Neural progenitor cell (in vitro differentiated cells): ENCODE results near the gene SYNDIG1L. TPM values are rescaled to one million over a fixed set of nuclear protein-coding genes. Genes with fewer than 3 reads are reported as not detected.
A peak's percentile ranks its signal among the peaks of the same experiment; 100 is the strongest.

ENCODE experiments used
- DNase-seq: peaks from one replicate; pipeline ENCODE4 v3.0.0-alpha.2; 2016; ENCODE audit warnings: low spot score
- H2AFZ ChIP-seq: fragments of 200-600 bp; sonication (generic); replicated peaks from 2 replicates; pipeline ENCODE4 v1.6.1; 2016; ENCODE audit warnings: antibody characterized with exemption
- H3F3A ChIP-seq: fragments of 200-600 bp; sonication (generic); 2 replicates; pipeline ENCODE4 v1.6.1; 2016; ENCODE audit warnings: antibody characterized with exemption, low read depth
- H3K27ac ChIP-seq: fragments of 200-600 bp; sonication (generic); 2 replicates; pipeline ENCODE4 v1.5.1; 2016; ENCODE audit warnings: mild to moderate bottlenecking
- H3K27me3 ChIP-seq: fragments of 200-600 bp; sonication (generic); 2 replicates; pipeline ENCODE4 v1.6.1; 2016; ENCODE audit warnings: mild to moderate bottlenecking, moderate library complexity
- H3K36me3 ChIP-seq: fragments of 200-600 bp; sonication (generic); 2 replicates; pipeline ENCODE4 v1.5.1; 2016
- H3K4me1 ChIP-seq: fragments of 200-600 bp; sonication (generic); 2 replicates; pipeline ENCODE4 v1.6.1; 2016; ENCODE audit warnings: mixed run types
- H3K4me2 ChIP-seq: fragments of 200-600 bp; sonication (generic); 2 replicates; pipeline ENCODE4 v1.6.1; 2016
- H3K4me3 ChIP-seq: fragments of 200-600 bp; sonication (generic); 2 replicates; pipeline ENCODE4 v1.5.1; 2016
- H3K79me2 ChIP-seq: fragments of 200-600 bp; sonication (generic); 2 replicates; pipeline ENCODE4 v1.6.1; 2016; ENCODE audit warnings: low read depth
- H3K9ac ChIP-seq: fragments of 200-600 bp; sonication (generic); 2 replicates; pipeline ENCODE4 v1.6.1; 2016
- H3K9me3 ChIP-seq: fragments of 200-600 bp; sonication (generic); 2 replicates; pipeline ENCODE4 v1.5.1; 2016; ENCODE audit warnings: low read depth
- H4K20me1 ChIP-seq: fragments of 200-600 bp; sonication (generic); 2 replicates; pipeline ENCODE4 v1.6.1; 2016; ENCODE audit warnings: low read depth
- H3K27ac Mint-ChIP-seq: 3 replicates; pipeline ENCODE4 v1.8.0; 2021; ENCODE audit warnings: mixed read lengths
- H3K27me3 Mint-ChIP-seq: 2 replicates; pipeline ENCODE4 v1.8.0; 2022; ENCODE audit warnings: low read depth, mild to moderate bottlenecking, inconsistent platforms, moderate library complexity, mixed read lengths; ENCODE audit not compliant: insufficient read depth
- H3K36me3 Mint-ChIP-seq: 3 replicates; pipeline ENCODE4 v1.8.0; 2021; ENCODE audit warnings: mixed read lengths
- H3K4me1 Mint-ChIP-seq: 3 replicates; pipeline ENCODE4 v1.8.0; 2021; ENCODE audit warnings: mixed read lengths
- H3K4me3 Mint-ChIP-seq: 3 replicates; pipeline ENCODE4 v1.8.0; 2021; ENCODE audit warnings: mild to moderate bottlenecking, moderate library complexity, mixed read lengths
- H3K9me3 Mint-ChIP-seq: 3 replicates; pipeline ENCODE4 v1.8.0; 2020; ENCODE audit warnings: mixed read lengths
- CTCF ChIP-seq: fragments of 200-600 bp; sonication (generic); IDR thresholded peaks from 2 replicates; pipeline ENCODE4 v1.5.1; 2017; ENCODE audit warnings: antibody characterized with exemption, mild to moderate bottlenecking
- EZH2 ChIP-seq: fragments of 200-600 bp; sonication (generic); IDR thresholded peaks from 2 replicates; pipeline ENCODE4 v1.6.1; 2017; ENCODE audit warnings: antibody characterized with exemption, mild to moderate bottlenecking, moderate library complexity
- EZH2phosphoT487 ChIP-seq: fragments of 200-600 bp; sonication (generic); IDR thresholded peaks from 2 replicates; pipeline ENCODE4 v1.6.1; 2017; ENCODE audit warnings: antibody characterized with exemption
- total RNA-seq: library from RNA; depleted of rRNA; stranded (reverse); fragments of >200 nt; gene quantifications from 2 replicates; pipeline ENCODE4 v1.2.3, GENCODE V29; 2015; ENCODE audit warnings: low replicate concordance

The SYNDIG1L gene
- total RNA-seq, 1 donor from 2014 or later, result not detected

GRCh38 chr14:74429991-74430390, 4.0 kb upstream of the SYNDIG1L start:
- no peak overlapping the region for H3K27ac Mint-ChIP-seq
- peaks cover 49% of the 10 kb centered on the region for H3K4me1 ChIP-seq

DNA sequence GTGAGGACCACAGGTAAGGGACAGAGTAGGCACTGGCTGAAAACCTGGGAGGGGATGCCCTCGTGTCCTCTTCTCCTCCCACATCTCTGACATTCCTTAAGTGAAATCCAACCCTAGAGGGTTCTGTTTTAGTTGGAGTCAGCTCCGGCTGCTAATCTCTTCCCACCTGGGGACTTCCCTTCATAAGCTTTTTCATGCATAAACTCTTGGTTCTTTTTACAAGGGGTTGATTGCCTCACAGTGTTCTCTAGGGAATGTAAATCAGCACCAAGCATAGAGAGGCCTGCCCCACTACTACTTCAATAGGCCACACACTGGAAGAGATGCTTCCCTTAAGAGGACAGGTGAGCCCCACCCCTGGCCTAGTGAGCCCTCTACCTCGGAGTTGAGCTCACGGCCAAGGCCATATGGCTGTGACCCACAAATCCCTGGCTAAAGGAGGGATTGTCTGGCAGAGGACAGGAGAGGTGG, 3.2 kb upstream of the SYNDIG1L start:
- Histone ChIP-seq H3K9me3 (no peaks in the 10 kb centered on the region), H3K27ac (no peak overlapping the region), H3K27me3 (peaks cover 38% of the 10 kb centered on the region), H3K4me1 (peaks cover 45% of the 10 kb centered on the region), H3F3A (peaks cover 42% of the 10 kb centered on the region), H3K36me3 (no peaks in the 10 kb centered on the region), H3K9ac (no peak overlapping the region), H3K4me2 (peak overlapping the region; percentile 29), H3K4me3 (no peak overlapping the region), H2AFZ (no peak overlapping the region), H4K20me1 (peaks cover 13% of the 10 kb centered on the region), H3K79me2 (no peaks in the 10 kb centered on the region)
- peaks cover 14% of the 10 kb centered on the region for H3K4me1 Mint-ChIP-seq
- peaks cover 39% of the 10 kb centered on the region for H3K27me3 Mint-ChIP-seq
- peak; percentile 43 for DNase-seq
- H3K9me3 Mint-ChIP-seq, result no peaks in the 10 kb centered on the region
- no peak overlapping the region for H3K4me3 Mint-ChIP-seq
- no peak overlapping the region for H3K27ac Mint-ChIP-seq
- H3K36me3 Mint-ChIP-seq, result no peaks in the 10 kb centered on the region
- TF ChIP-seq EZH2phosphoT487 (no peak), EZH2 (no peak), CTCF (no peak)

More at GRCh38 chr14:74429991-74430390, 4.0 kb upstream of the SYNDIG1L start:
- Histone ChIP-seq H3K79me2 (no peaks in the 10 kb centered on the region), H3F3A (peaks cover 41% of the 10 kb centered on the region), H2AFZ (no peak overlapping the region), H4K20me1 (peaks cover 11% of the 10 kb centered on the region), H3K9ac (no peak overlapping the region), H3K4me2 (peak overlapping the region; percentile 29), H3K36me3 (no peaks in the 10 kb centered on the region), H3K9me3 (no peaks in the 10 kb centered on the region), H3K27ac (no peak overlapping the region), H3K4me3 (no peak overlapping the region), H3K27me3 (peaks cover 31% of the 10 kb centered on the region)
- peaks cover 34% of the 10 kb centered on the region for H3K27me3 Mint-ChIP-seq
- H3K4me1 Mint-ChIP-seq, result peaks cover 18% of the 10 kb centered on the region
- no peak for DNase-seq
- TF ChIP-seq EZH2, result no peak
- TF ChIP-seq EZH2phosphoT487, result no peak
- TF ChIP-seq CTCF, result no peak
- no peaks in the 10 kb centered on the region for H3K36me3 Mint-ChIP-seq
- H3K9me3 Mint-ChIP-seq, result no peaks in the 10 kb centered on the region
- H3K4me3 Mint-ChIP-seq, result no peak overlapping the region

DNA sequence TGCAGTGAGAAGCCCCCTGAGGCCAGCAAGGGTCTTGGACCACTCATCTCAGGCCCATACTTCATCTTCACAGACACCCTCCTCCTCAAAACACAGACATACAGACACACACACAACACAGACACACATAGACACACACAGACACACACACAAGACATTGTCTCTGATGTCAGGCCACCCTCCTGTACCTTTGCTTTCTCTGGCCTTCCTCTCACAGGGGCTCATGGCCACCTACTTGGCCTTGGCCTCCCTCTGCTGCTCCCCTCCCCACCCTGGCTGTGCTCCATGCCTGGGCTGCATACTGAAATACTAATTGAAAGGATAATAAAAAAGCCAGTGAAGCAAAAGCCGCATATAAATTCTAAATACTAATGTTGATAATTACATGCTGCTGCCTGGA, 1.6 kb upstream of the SYNDIG1L start:
- no peak overlapping the region for H3K4me2 ChIP-seq
- H3K4me1 ChIP-seq, result peaks cover 29% of the 10 kb centered on the region
- H3K27ac Mint-ChIP-seq, result no peak overlapping the region
- H3K9me3 ChIP-seq, result no peaks in the 10 kb centered on the region
- peaks cover 35% of the 10 kb centered on the region for H3F3A ChIP-seq
- H3K27me3 Mint-ChIP-seq, result peaks cover 41% of the 10 kb centered on the region
- H3K9me3 Mint-ChIP-seq, result no peaks in the 10 kb centered on the region
- no peaks in the 10 kb centered on the region for H3K36me3 Mint-ChIP-seq
- H4K20me1 ChIP-seq, result peaks cover 13% of the 10 kb centered on the region
- TF ChIP-seq CTCF, result no peak
- no peak for TF ChIP-seq EZH2
- TF ChIP-seq EZH2phosphoT487, result no peak
- H3K79me2 ChIP-seq, result no peaks in the 10 kb centered on the region
- DNase-seq, result no peak
- H3K9ac ChIP-seq, result no peak overlapping the region
- peaks cover 10% of the 10 kb centered on the region for H3K4me1 Mint-ChIP-seq
- no peaks in the 10 kb centered on the region for H3K36me3 ChIP-seq
- H3K27ac ChIP-seq, result no peak overlapping the region
- H2AFZ ChIP-seq, result no peak overlapping the region
- peaks cover 42% of the 10 kb centered on the region for H3K27me3 ChIP-seq
- H3K4me3 Mint-ChIP-seq, result no peak overlapping the region
- no peak overlapping the region for H3K4me3 ChIP-seq
